GM19238 (cell line): Measurements from ENCODE around the gene TBC1D5.
"Not testable (repeated sequence)": the region's sequence is repeated elsewhere in the genome, so short reads cannot be mapped to it uniquely, and the experiment has no call there.

Source experiments
- DNase-seq: peaks from one replicate; pipeline ENCODE4 v3.0.0; 2011; ENCODE audit warnings: low spot score; ENCODE audit not compliant: insufficient read length

TBC1D5 gene

GRCh38 chr3:17142516-17142915, 599.9 kb downstream of the TBC1D5 start:
- no peak for DNase-seq

- no peak for DNase-seq
Measured at GRCh38 chr3:17141699-17142098, 600.7 kb downstream of the TBC1D5 start.

- DNase-seq = no peak
Measured at GRCh38 chr3:17140670-17141505, 601.5 kb downstream of the TBC1D5 start.

GRCh38 chr3:17138246-17139039, 604.0 kb downstream of the TBC1D5 start:
- no peak for DNase-seq

- no peak for DNase-seq
Measured at GRCh38 chr3:17137321-17137826, 605.1 kb downstream of the TBC1D5 start.

GRCh38 chr3:17136136-17136721, 606.2 kb downstream of the TBC1D5 start:
- no peak for DNase-seq

GRCh38 chr3:17135696-17136095, 606.7 kb downstream of the TBC1D5 start:
- DNase-seq = no peak

- no peak for DNase-seq
Measured at GRCh38 chr3:17133632-17134545, 608.5 kb downstream of the TBC1D5 start.

- DNase-seq = no peak
Measured at GRCh38 chr3:17132286-17133115, 609.9 kb downstream of the TBC1D5 start.

GRCh38 chr3:17130956-17131355, 611.5 kb downstream of the TBC1D5 start:
- no peak for DNase-seq

- no peak for DNase-seq
Measured at GRCh38 chr3:17129556-17129955, 612.9 kb downstream of the TBC1D5 start.

GRCh38 chr3:17128671-17129070, 613.8 kb downstream of the TBC1D5 start:
- DNase-seq = not testable (repeated sequence)

- no peak for DNase-seq
Measured at GRCh38 chr3:17125738-17126442, 616.5 kb downstream of the TBC1D5 start.

GRCh38 chr3:17122758-17123157, 619.7 kb downstream of the TBC1D5 start:
- no peak for DNase-seq

GRCh38 chr3:17121336-17121735, 621.1 kb downstream of the TBC1D5 start:
- DNase-seq = no peak

- no peak for DNase-seq
Measured at GRCh38 chr3:17120115-17120514, 622.3 kb downstream of the TBC1D5 start.

GRCh38 chr3:17119201-17120072, 623.0 kb downstream of the TBC1D5 start:
- DNase-seq = no peak

GRCh38 chr3:17118771-17119170, 623.7 kb downstream of the TBC1D5 start:
- no peak for DNase-seq
